CD8-positive, alpha-beta memory T cell (primary cell): ENCODE data around the gene SPOCK1. TPM values are rescaled to one million over a fixed set of nuclear protein-coding genes. Genes with fewer than 3 reads are reported as not detected.
"Not testable (repeated sequence)": the region's sequence is repeated elsewhere in the genome, so short reads cannot be mapped to it uniquely, and the experiment has no call there.

ENCODE experiments used
- CTCF ChIA-PET: fragments of 350-600 bp; sonication (Branson Sonifier 250); formaldehyde crosslinking; loops from one replicate; lab custom pipeline; 2021; ENCODE audit warnings: antibody characterized with exemption; lab: Charles Lee
- POLR2A ChIA-PET: fragments of 350-600 bp; sonication (Branson Sonifier 250); formaldehyde crosslinking; loops from one replicate; lab custom pipeline; 2021; ENCODE audit warnings: antibody characterized with exemption; lab: Charles Lee
- DNase-seq, 5 donors: peaks; one replicate each; pipeline versions ENCODE4 v3.0.0 to v3.0.0-alpha.2; 2020 to 2022; ENCODE audit warnings: mixed read lengths in 1 of 5
- H3K27ac ChIP-seq: one replicate; pipeline ENCODE4 v1.7.0; 2013; ENCODE audit warnings: low read depth, mild to moderate bottlenecking, low read length, moderate library complexity
- H3K27me3 ChIP-seq: 2 replicates; pipeline ENCODE4 v1.7.0; 2013; ENCODE audit warnings: low read length, mild to moderate bottlenecking; ENCODE audit not compliant: insufficient read depth, poor library complexity, severe bottlenecking
- H3K36me3 ChIP-seq: 2 replicates; pipeline ENCODE4 v1.7.0; 2013; ENCODE audit warnings: mild to moderate bottlenecking, low read length, moderate library complexity; ENCODE audit not compliant: insufficient read depth
- H3K4me1 ChIP-seq: 2 replicates; pipeline ENCODE4 v1.7.0; 2013; ENCODE audit warnings: mild to moderate bottlenecking, low read length, moderate library complexity; ENCODE audit not compliant: insufficient read depth
- H3K4me3 ChIP-seq: 2 replicates; pipeline ENCODE4 v1.7.0; 2013; ENCODE audit warnings: mild to moderate bottlenecking, low read length
- H3K9me3 ChIP-seq: 2 replicates; pipeline ENCODE4 v1.7.0; 2013; ENCODE audit warnings: mild to moderate bottlenecking, low read length
- H3K27ac Mint-ChIP-seq, 8 donors: one replicate each; pipeline ENCODE4 v1.8.0; 2020 to 2021; ENCODE audit warnings: mixed read lengths in 8 of 8, mild to moderate bottlenecking in 6 of 8, inconsistent platforms in 3 of 8, moderate library complexity in 3 of 8
- H3K27me3 Mint-ChIP-seq, 2 donors: one replicate each; pipeline ENCODE4 v1.8.0; 2020 to 2021; ENCODE audit warnings: mixed read lengths in 2 of 2, mild to moderate bottlenecking in 1 of 2, moderate library complexity in 1 of 2
- H3K36me3 Mint-ChIP-seq, 3 donors: one replicate each; pipeline ENCODE4 v1.8.0; 2020 to 2021; ENCODE audit warnings: mixed read lengths in 3 of 3, inconsistent platforms in 1 of 3, mild to moderate bottlenecking in 1 of 3
- H3K4me1 Mint-ChIP-seq, 3 donors: one replicate each; pipeline ENCODE4 v1.8.0; 2020 to 2021; ENCODE audit warnings: mixed read lengths in 3 of 3, inconsistent platforms in 1 of 3, mild to moderate bottlenecking in 1 of 3
- H3K4me3 Mint-ChIP-seq, 7 donors: one replicate each; pipeline ENCODE4 v1.8.0; 2020 to 2021; ENCODE audit warnings: mixed read lengths in 7 of 7, mild to moderate bottlenecking in 6 of 7, moderate library complexity in 4 of 7, inconsistent platforms in 2 of 7
- H3K9me3 Mint-ChIP-seq, 5 donors: one replicate each; pipeline ENCODE4 v1.8.0; 2020 to 2022; ENCODE audit warnings: mixed read lengths in 5 of 5, mild to moderate bottlenecking in 3 of 5, moderate library complexity in 2 of 5, inconsistent platforms in 1 of 5
- polyA plus RNA-seq: library from polyadenylated mRNA; unstranded; fragments of 300-500 nt; fragmentation: Illumina TruSeq; gene quantifications from one replicate; pipeline ENCODE4 v1.2.3, GENCODE V29; 2021
- total RNA-seq, 2 experiments: library from RNA; stranded (reverse); gene quantifications; one replicate each; pipeline ENCODE4 v1.2.3, GENCODE V29; 2021

SPOCK1 gene
- total and polyA plus RNA-seq, 3 experiments from 2014 or later: not detected

DNA sequence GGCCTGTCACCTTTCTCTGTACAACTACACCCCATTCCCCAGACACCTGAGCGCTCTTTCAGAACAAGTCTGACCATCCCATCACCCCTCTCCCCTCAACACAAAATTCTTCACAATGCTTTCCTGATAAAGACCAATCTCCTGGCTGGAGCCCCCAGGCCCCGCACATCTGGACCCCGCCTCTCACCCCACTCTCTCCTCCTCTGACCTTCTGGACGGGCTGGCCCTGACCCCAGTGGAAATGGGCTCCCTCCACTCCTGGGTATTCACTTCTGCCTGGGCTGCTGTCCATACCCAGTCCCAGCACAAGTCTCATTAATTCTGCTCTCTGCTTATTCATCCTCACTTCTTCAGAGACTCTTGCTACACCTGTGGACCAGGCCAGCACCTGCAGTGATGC is 2.1 kb upstream of the SPOCK1 start:
- Mint-ChIP-seq H3K27ac (no peak overlapping the region), H3K27me3 (peaks cover 17 to 27% of the 10 kb centered on the region in 2 donors), H3K4me1 (no peaks in the 10 kb centered on the region), H3K36me3 (no peaks in the 10 kb centered on the region), H3K4me3 (no peak overlapping the region), H3K9me3 (peaks cover 0 to 2% (median 0%) of the 10 kb centered on the region in 5 donors)
- DNase-seq: no peak
- Histone ChIP-seq H3K4me1 (no peaks in the 10 kb centered on the region), H3K27me3 (no peaks in the 10 kb centered on the region), H3K9me3 (no peaks in the 10 kb centered on the region), H3K4me3 (no peak overlapping the region), H3K27ac (no peak overlapping the region), H3K36me3 (no peaks in the 10 kb centered on the region)
- ChIA-PET CTCF (no interaction called here), POLR2A (no interaction called here)

GRCh38 chr5:137500615-137501225 is 1.6 kb upstream of the SPOCK1 start:
- no peaks in the 10 kb centered on the region for H3K36me3 Mint-ChIP-seq
- no peak overlapping the region for H3K27ac Mint-ChIP-seq
- Histone ChIP-seq H3K27ac (no peak overlapping the region), H3K4me1 (no peaks in the 10 kb centered on the region), H3K9me3 (no peaks in the 10 kb centered on the region), H3K36me3 (no peaks in the 10 kb centered on the region), H3K27me3 (no peaks in the 10 kb centered on the region), H3K4me3 (no peak overlapping the region)
- ChIA-PET CTCF (no interaction called here), POLR2A (no interaction called here)
- no peak for DNase-seq
- H3K4me3 Mint-ChIP-seq: no peak overlapping the region
- H3K4me1 Mint-ChIP-seq: no peaks in the 10 kb centered on the region
- peaks cover 17 to 30% of the 10 kb centered on the region in 2 donors for H3K27me3 Mint-ChIP-seq
- H3K9me3 Mint-ChIP-seq: peaks cover 0 to 2% (median 0%) of the 10 kb centered on the region in 5 donors

DNA sequence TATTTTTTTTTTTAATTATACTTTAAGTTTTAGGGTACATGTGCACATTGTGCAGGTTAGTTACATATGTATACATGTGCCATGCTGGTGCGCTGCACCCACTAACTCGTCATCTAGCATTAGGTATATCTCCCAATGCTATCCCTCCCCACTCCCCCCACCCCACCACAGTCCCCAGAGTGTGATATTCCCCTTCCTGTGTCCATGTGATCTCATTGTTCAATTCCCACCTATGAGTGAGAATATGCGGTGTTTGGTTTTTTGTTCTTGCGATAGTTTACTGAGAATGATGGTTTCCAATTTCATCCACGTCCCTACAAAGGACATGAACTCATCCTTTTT is 351 bp upstream of the SPOCK1 start:
- H3K9me3 ChIP-seq, H3K36me3 ChIP-seq, H3K36me3 Mint-ChIP-seq, H3K9me3 Mint-ChIP-seq, POLR2A ChIA-PET, H3K27ac ChIP-seq, DNase-seq, H3K4me1 ChIP-seq, CTCF ChIA-PET, H3K27ac Mint-ChIP-seq, H3K4me1 Mint-ChIP-seq, H3K4me3 Mint-ChIP-seq, H3K4me3 ChIP-seq, H3K27me3 ChIP-seq: not testable (repeated sequence)
- H3K27me3 Mint-ChIP-seq: peaks cover 17 to 25% of the 10 kb centered on the region in 2 donors

DNA sequence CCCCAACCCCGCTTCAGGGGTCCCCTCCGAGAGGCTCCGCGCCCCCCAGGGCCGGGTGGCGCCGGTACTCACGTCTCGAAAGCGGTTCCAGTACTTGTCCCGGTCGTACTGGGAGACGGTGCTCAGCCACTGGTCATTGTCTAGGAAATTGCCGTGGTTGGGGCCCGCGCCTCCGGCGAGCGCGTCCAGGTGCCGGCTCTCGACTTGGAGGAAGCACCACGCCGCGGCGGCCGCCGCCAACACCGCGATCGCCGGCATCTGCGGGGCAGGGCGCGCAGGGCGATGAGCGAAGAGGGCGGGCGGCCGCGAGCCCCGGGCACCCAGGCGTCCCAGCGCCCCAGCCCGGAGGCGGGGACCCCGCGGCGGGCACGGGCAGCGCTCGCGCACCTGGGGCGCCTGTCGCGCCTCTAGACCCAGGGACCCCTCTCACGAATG is 808 bp downstream of the SPOCK1 start:
- no peak overlapping the region for H3K4me3 ChIP-seq
- ChIA-PET CTCF (no interaction called here), POLR2A (no interaction called here)
- no peaks in the 10 kb centered on the region for H3K4me1 Mint-ChIP-seq
- peaks cover 0 to 2% (median 0%) of the 10 kb centered on the region in 5 donors for H3K9me3 Mint-ChIP-seq
- H3K27ac ChIP-seq: no peak overlapping the region
- H3K36me3 ChIP-seq: no peaks in the 10 kb centered on the region
- H3K27me3 ChIP-seq: no peaks in the 10 kb centered on the region
- peaks cover 14 to 25% of the 10 kb centered on the region in 2 donors for H3K27me3 Mint-ChIP-seq
- H3K27ac Mint-ChIP-seq: no peak overlapping the region
- no peaks in the 10 kb centered on the region for H3K9me3 ChIP-seq
- H3K36me3 Mint-ChIP-seq: no peaks in the 10 kb centered on the region
- DNase-seq: no peak
- H3K4me1 ChIP-seq: no peaks in the 10 kb centered on the region
- peak overlapping the region in 1 of 7 donors; percentile 82 for H3K4me3 Mint-ChIP-seq

GRCh38 chr5:137497396-137498290 is 1.5 kb downstream of the SPOCK1 start:
- Histone ChIP-seq H3K27me3 (no peaks in the 10 kb centered on the region), H3K4me1 (no peaks in the 10 kb centered on the region), H3K9me3 (no peaks in the 10 kb centered on the region), H3K36me3 (no peaks in the 10 kb centered on the region), H3K4me3 (no peak overlapping the region), H3K27ac (no peak overlapping the region)
- CTCF ChIA-PET: no interaction called here
- peak overlapping the region in 2 of 7 donors; percentile 17 to 82 for H3K4me3 Mint-ChIP-seq
- H3K27me3 Mint-ChIP-seq: peaks cover 14 to 25% of the 10 kb centered on the region in 2 donors
- no peak for DNase-seq
- POLR2A ChIA-PET: no interaction called here
- H3K9me3 Mint-ChIP-seq: peaks cover 0 to 2% (median 0%) of the 10 kb centered on the region in 5 donors
- no peaks in the 10 kb centered on the region for H3K4me1 Mint-ChIP-seq
- H3K36me3 Mint-ChIP-seq: no peaks in the 10 kb centered on the region
- no peak overlapping the region for H3K27ac Mint-ChIP-seq

GRCh38 chr5:137496919-137497318 is 2.2 kb downstream of the SPOCK1 start:
- POLR2A ChIA-PET: no interaction called here
- Histone ChIP-seq H3K36me3 (no peaks in the 10 kb centered on the region), H3K27ac (no peak overlapping the region), H3K9me3 (no peaks in the 10 kb centered on the region), H3K4me3 (no peak overlapping the region), H3K4me1 (no peaks in the 10 kb centered on the region), H3K27me3 (no peaks in the 10 kb centered on the region)
- CTCF ChIA-PET: no interaction called here
- peak overlapping the region in 1 of 7 donors; percentile 46 for H3K4me3 Mint-ChIP-seq
- H3K4me1 Mint-ChIP-seq: no peaks in the 10 kb centered on the region
- DNase-seq: no peak
- peaks cover 14 to 25% of the 10 kb centered on the region in 2 donors for H3K27me3 Mint-ChIP-seq
- H3K27ac Mint-ChIP-seq: no peak overlapping the region
- no peaks in the 10 kb centered on the region for H3K36me3 Mint-ChIP-seq
- H3K9me3 Mint-ChIP-seq: peaks cover 0 to 2% (median 0%) of the 10 kb centered on the region in 5 donors

GRCh38 chr5:137492331-137492730 is 6.8 kb downstream of the SPOCK1 start:
- H3K27me3 ChIP-seq: no peaks in the 10 kb centered on the region
- no peak overlapping the region for H3K27ac Mint-ChIP-seq
- H3K27me3 Mint-ChIP-seq: peaks cover 7 to 17% of the 10 kb centered on the region in 2 donors
- H3K4me3 ChIP-seq: no peak overlapping the region
- ChIA-PET POLR2A (no interaction called here), CTCF (no interaction called here)
- no peaks in the 10 kb centered on the region for H3K4me1 ChIP-seq
- H3K27ac ChIP-seq: no peak overlapping the region
- no peak overlapping the region for H3K4me3 Mint-ChIP-seq
- H3K9me3 ChIP-seq: no peaks in the 10 kb centered on the region
- no peaks in the 10 kb centered on the region for H3K36me3 ChIP-seq
- no peaks in the 10 kb centered on the region for H3K4me1 Mint-ChIP-seq
- no peaks in the 10 kb centered on the region for H3K36me3 Mint-ChIP-seq
- no peak for DNase-seq
- H3K9me3 Mint-ChIP-seq: peaks cover 0 to 2% (median 0%) of the 10 kb centered on the region in 5 donors

DNA sequence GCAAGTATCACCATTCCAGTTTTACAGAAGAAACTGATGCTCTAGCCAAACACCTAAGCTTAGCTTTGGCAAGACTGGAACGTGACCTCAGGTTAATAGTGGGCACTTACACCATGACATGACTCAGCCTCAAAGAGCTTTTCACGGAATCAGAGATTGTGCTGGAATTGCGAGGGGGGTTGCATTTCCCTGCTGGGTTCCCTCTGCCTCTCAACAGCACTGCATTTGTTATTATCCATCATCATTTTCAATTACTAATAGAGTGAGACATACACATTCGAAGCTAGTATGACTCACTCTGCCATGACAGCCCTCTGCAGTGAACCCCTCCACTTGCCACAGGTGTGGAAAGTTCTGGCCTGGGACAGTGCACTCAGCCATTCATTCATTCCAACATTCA is 8.0 kb downstream of the SPOCK1 start:
- Histone ChIP-seq H3K4me3 (no peak overlapping the region), H3K27ac (no peak overlapping the region), H3K27me3 (no peaks in the 10 kb centered on the region), H3K4me1 (no peaks in the 10 kb centered on the region), H3K36me3 (no peaks in the 10 kb centered on the region), H3K9me3 (no peaks in the 10 kb centered on the region)
- peaks cover 0 to 7% of the 10 kb centered on the region in 2 donors for H3K27me3 Mint-ChIP-seq
- ChIA-PET CTCF (no interaction called here), POLR2A (no interaction called here)
- no peak overlapping the region for H3K4me3 Mint-ChIP-seq
- H3K9me3 Mint-ChIP-seq: no peaks in the 10 kb centered on the region
- no peak overlapping the region for H3K27ac Mint-ChIP-seq
- H3K4me1 Mint-ChIP-seq: no peaks in the 10 kb centered on the region
- no peak for DNase-seq
- H3K36me3 Mint-ChIP-seq: no peaks in the 10 kb centered on the region
